ENCODE data around the gene RASA2. TPM values are rescaled to one million over a fixed set of nuclear protein-coding genes. Genes with fewer than 3 reads are reported as not detected.

RASA2 gene
- total RNA-seq, 1 experiment from 2014 or later: 17.1 TPM

DNA sequence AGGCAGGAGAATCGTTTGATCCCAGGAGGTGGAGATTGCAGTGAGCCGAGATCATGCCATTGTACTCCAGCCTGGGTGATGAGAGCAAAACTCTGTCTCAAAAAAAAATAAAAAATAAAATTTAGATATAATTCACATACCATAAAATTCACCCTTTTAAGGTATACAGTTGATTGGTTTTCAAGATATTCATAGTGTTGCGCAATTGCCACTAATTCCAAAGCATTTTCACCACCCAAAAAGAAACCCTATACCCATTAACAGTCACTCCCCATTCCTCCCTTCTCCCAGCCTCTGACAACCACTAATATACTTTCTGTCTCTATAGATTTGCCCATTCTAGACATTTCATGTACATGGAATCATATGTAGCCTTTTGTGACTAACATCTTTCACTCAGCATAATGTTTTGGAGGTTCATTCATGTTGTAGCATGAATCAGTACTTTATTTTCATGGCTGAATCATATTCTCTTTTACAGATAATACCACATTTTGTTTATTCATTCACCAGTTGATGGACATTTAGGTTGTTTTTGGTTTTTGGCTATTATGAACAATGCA, 116.7 kb downstream of the RASA2 start:
- no peak overlapping the region for H3K4me2 ChIP-seq
- H2AFZ ChIP-seq: no peak overlapping the region
- no peak overlapping the region for H3K4me3 ChIP-seq
- H3K9me2 ChIP-seq (ENCODE audit: insufficient read depth): no peaks in the 10 kb centered on the region
- H4K20me1 ChIP-seq (ENCODE audit: insufficient read depth): no peaks in the 10 kb centered on the region
- TF ChIP-seq EZH2 (IDR thresholded peaks at IDR 0.05; ENCODE audit: low read depth): no peak
- TF ChIP-seq, protein P1, sequence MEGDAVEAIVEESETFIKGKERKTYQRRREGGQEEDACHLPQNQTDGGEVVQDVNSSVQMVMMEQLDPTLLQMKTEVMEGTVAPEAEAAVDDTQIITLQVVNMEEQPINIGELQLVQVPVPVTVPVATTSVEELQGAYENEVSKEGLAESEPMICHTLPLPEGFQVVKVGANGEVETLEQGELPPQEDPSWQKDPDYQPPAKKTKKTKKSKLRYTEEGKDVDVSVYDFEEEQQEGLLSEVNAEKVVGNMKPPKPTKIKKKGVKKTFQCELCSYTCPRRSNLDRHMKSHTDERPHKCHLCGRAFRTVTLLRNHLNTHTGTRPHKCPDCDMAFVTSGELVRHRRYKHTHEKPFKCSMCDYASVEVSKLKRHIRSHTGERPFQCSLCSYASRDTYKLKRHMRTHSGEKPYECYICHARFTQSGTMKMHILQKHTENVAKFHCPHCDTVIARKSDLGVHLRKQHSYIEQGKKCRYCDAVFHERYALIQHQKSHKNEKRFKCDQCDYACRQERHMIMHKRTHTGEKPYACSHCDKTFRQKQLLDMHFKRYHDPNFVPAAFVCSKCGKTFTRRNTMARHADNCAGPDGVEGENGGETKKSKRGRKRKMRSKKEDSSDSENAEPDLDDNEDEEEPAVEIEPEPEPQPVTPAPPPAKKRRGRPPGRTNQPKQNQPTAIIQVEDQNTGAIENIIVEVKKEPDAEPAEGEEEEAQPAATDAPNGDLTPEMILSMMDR (conservative IDR thresholded peaks at IDR 0.05): no peak
- no peaks in the 10 kb centered on the region for H3K4me1 ChIP-seq (replicated peaks; ENCODE audit: insufficient read depth)
- no peaks in the 10 kb centered on the region for H3K79me2 ChIP-seq (ENCODE audit: low read depth)
- intact Hi-C loops (cut with micrococcal nuclease; ENCODE audit: unreplicated experiment): no loop called here
- H3K9me3 ChIP-seq (ENCODE audit: insufficient read depth, low read depth): no peaks in the 10 kb centered on the region
- ChIA-PET CTCF (no interaction called here), POLR2A (ENCODE audit: unreplicated experiment) (no interaction called here)
- H3F3A ChIP-seq (ENCODE audit: insufficient read depth, low read depth): no peaks in the 10 kb centered on the region
- H3K27me3 ChIP-seq (ENCODE audit: insufficient read depth, low read depth): no peaks in the 10 kb centered on the region
- no peak overlapping the region for H3K27ac ChIP-seq
- DNase-seq: no peak
- BruUV-seq (replicated peaks): no TSS peak
- no peaks in the 10 kb centered on the region for H3K36me3 ChIP-seq (ENCODE audit: low read depth)

DNA sequence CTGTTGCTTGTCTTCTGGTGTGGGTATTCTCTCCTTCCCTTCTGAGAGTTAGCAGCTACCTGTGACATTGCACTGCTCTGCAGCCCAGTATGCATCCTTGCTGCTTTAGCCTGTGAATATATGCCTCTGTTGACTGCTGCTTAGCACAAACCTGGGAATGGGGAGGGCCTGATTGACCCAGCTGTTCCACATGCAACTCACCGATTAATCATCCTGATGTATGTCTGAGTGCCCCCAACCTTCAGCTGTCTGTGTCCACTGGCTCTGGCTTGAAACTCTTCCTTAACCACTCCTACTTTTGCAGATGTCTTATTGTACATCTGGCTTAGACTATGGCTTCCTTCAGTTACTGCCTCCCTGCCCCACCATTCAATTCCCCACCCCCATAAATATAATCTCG, 119.1 kb downstream of the RASA2 start:
- no peaks in the 10 kb centered on the region for H4K20me1 ChIP-seq (ENCODE audit: insufficient read depth)
- H3F3A ChIP-seq (ENCODE audit: insufficient read depth, low read depth): peaks cover 2% of the 10 kb centered on the region; the same call in 1 of the 2 replicates
- H3K4me2 ChIP-seq: no peak overlapping the region
- ChIA-PET POLR2A (ENCODE audit: unreplicated experiment) (no interaction called here), CTCF (interaction anchor here (0.6 to 1.1 kb wide), 2 partner anchors 307 to 509 kb away, joined by 3 to 6 read pairs; no protein-coding TSS in a partner anchor)
- H3K9me3 ChIP-seq (ENCODE audit: insufficient read depth, low read depth): no peaks in the 10 kb centered on the region
- intact Hi-C loops (cut with micrococcal nuclease; ENCODE audit: unreplicated experiment): no loop called here
- DNase-seq: no peak
- BruUV-seq (replicated peaks): no TSS peak
- no peak overlapping the region for H2AFZ ChIP-seq
- no peaks in the 10 kb centered on the region for H3K79me2 ChIP-seq (ENCODE audit: low read depth)
- no peaks in the 10 kb centered on the region for H3K4me1 ChIP-seq (replicated peaks; ENCODE audit: insufficient read depth)
- no peak overlapping the region for H3K27ac ChIP-seq
- H3K27me3 ChIP-seq (ENCODE audit: insufficient read depth, low read depth): no peaks in the 10 kb centered on the region
- no peak overlapping the region for H3K4me3 ChIP-seq
- H3K9me2 ChIP-seq (ENCODE audit: insufficient read depth): no peaks in the 10 kb centered on the region
- no peak for TF ChIP-seq EZH2 (IDR thresholded peaks at IDR 0.05; ENCODE audit: low read depth)
- H3K36me3 ChIP-seq (ENCODE audit: low read depth): peaks cover 5% of the 10 kb centered on the region; the same call in 1 of the 2 replicates

DNA sequence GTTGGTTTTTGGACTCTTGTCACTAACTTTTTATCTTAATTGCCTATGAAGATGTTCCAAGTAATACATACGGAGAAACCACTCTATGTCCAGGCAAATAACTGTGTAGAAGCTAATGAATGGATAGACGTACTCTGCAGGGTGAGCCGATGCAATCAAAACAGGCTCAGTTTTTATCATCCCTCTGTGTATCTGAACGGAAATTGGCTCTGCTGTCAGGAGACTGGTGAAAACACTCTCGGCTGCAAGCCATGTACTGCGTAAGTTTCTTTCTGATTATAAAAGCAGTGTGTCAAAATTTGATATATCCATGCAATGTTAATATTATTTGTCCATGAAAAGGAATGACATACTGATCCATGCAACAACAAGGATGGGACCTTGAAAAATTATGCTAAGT, 121.6 kb downstream of the RASA2 start:
- no peaks in the 10 kb centered on the region for H3K9me2 ChIP-seq (ENCODE audit: insufficient read depth)
- peaks cover 5% of the 10 kb centered on the region; the same call in 1 of the 2 replicates for H3F3A ChIP-seq (ENCODE audit: insufficient read depth, low read depth)
- no peak overlapping the region for H2AFZ ChIP-seq
- intact Hi-C loops (cut with micrococcal nuclease; ENCODE audit: unreplicated experiment): no loop called here
- DNase-seq: no peak
- H3K79me2 ChIP-seq (ENCODE audit: low read depth): no peaks in the 10 kb centered on the region
- no peaks in the 10 kb centered on the region for H3K27me3 ChIP-seq (ENCODE audit: insufficient read depth, low read depth)
- no peaks in the 10 kb centered on the region for H3K9me3 ChIP-seq (ENCODE audit: insufficient read depth, low read depth)
- no peak overlapping the region for H3K4me2 ChIP-seq
- no peaks in the 10 kb centered on the region for H3K4me1 ChIP-seq (replicated peaks; ENCODE audit: insufficient read depth)
- no peak overlapping the region for H3K4me3 ChIP-seq
- H3K27ac ChIP-seq: no peak overlapping the region
- ChIA-PET POLR2A (ENCODE audit: unreplicated experiment) (no interaction called here), CTCF (no interaction called here)
- H3K36me3 ChIP-seq (ENCODE audit: low read depth): peaks cover 7% of the 10 kb centered on the region; the same call in 1 of the 2 replicates
- BruUV-seq (replicated peaks): no TSS peak
- no peaks in the 10 kb centered on the region for H4K20me1 ChIP-seq (ENCODE audit: insufficient read depth)
- TF ChIP-seq EZH2 (IDR thresholded peaks at IDR 0.05; ENCODE audit: low read depth): no peak
- TF ChIP-seq, protein P1 (conservative IDR thresholded peaks at IDR 0.05): no peak

DNA sequence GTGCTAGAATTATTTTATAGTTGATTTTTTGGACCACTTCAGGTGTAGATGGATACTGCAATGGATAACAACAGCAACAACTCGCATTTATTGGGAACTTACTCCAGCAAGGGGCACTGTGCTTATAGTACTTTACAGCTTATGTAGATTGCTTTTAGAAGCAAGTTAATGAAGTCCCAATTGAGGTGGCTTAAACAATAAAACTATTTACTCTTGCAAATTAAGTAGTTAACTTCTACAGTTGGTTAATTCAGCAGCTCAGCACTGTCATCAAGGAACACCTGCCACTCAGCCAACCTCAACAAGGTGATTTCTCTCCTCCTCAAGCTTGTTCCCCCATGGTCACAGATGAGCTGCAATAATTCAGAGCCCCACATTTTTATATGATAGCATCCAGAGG, 124.1 kb downstream of the RASA2 start:
- H3K79me2 ChIP-seq (ENCODE audit: low read depth): no peaks in the 10 kb centered on the region
- intact Hi-C loops (cut with micrococcal nuclease; ENCODE audit: unreplicated experiment): no loop called here

More for the DNA sequence above, 124.1 kb downstream of the RASA2 start:
- Histone ChIP-seq H3F3A (ENCODE audit: insufficient read depth, low read depth) (peaks cover 5% of the 10 kb centered on the region), H2AFZ (no peak overlapping the region), H3K27me3 (ENCODE audit: insufficient read depth, low read depth) (no peaks in the 10 kb centered on the region), H3K4me2 (no peak overlapping the region), H3K27ac (no peak overlapping the region), H3K9me2 (ENCODE audit: insufficient read depth) (no peaks in the 10 kb centered on the region), H3K36me3 (ENCODE audit: low read depth) (peaks cover 7% of the 10 kb centered on the region; the same call in 1 of the 2 replicates), H4K20me1 (ENCODE audit: insufficient read depth) (no peaks in the 10 kb centered on the region), H3K4me1 (replicated peaks; ENCODE audit: insufficient read depth) (no peaks in the 10 kb centered on the region), H3K9me3 (ENCODE audit: insufficient read depth, low read depth) (no peaks in the 10 kb centered on the region), H3K4me3 (no peak overlapping the region)
- DNase-seq: no peak
- no TSS peak for BruUV-seq (replicated peaks)
- ChIA-PET POLR2A (ENCODE audit: unreplicated experiment) (no interaction called here), CTCF (no interaction called here)
- TF ChIP-seq EZH2 (IDR thresholded peaks at IDR 0.05; ENCODE audit: low read depth): no peak
- TF ChIP-seq, protein P1 (conservative IDR thresholded peaks at IDR 0.05): no peak

Data from PC-9 (cell line).